ENCODE results near the gene NCKAP5. TPM values are rescaled to one million over a fixed set of nuclear protein-coding genes. Genes with fewer than 3 reads are reported as not detected.

Gene NCKAP5
- total and polyA plus RNA-seq, 2 experiments from 2014 or later = 2.2 to 5.5 TPM

GRCh38 chr2:133317178-133317577 is 251.1 kb downstream of the NCKAP5 start:
- Histone ChIP-seq H4K20me1 (ENCODE audit: insufficient read depth, poor library complexity, severe bottlenecking) (no peaks in the 10 kb centered on the region), H2AFZ (no peak overlapping the region), H3K27me3 (no peaks in the 10 kb centered on the region), H3K9me2 (replicated peaks; ENCODE audit: insufficient read depth) (no peaks in the 10 kb centered on the region), H3K4me1 (ENCODE audit: insufficient read depth) (no peaks in the 10 kb centered on the region), H3K27ac (no peak overlapping the region), H3K36me3 (replicated peaks; ENCODE audit: insufficient read depth, low read depth) (no peaks in the 10 kb centered on the region), H3K79me2 (no peaks in the 10 kb centered on the region), H3K9me3 (ENCODE audit: low read depth) (no peaks in the 10 kb centered on the region), H3K4me3 (no peak overlapping the region), H3K4me2 (no peak overlapping the region)
- no peak for TF ChIP-seq CTCF (IDR thresholded peaks at IDR 0.05; ENCODE audit: poor library complexity)
- TF ChIP-seq EZH2phosphoT487 (IDR thresholded peaks at IDR 0.05; ENCODE audit: low read depth, severe bottlenecking, unreplicated experiment) = no peak
- no peak for TF ChIP-seq EZH2 (IDR thresholded peaks at IDR 0.05; ENCODE audit: borderline replicate concordance)
- WGBS (ENCODE audit: low lambda C conversion rate, missing lambda C conversion rate) = 83% methylated on average over 3 of the region's 3 CpGs
- no peak for DNase-seq (ENCODE audit: low spot score)

GRCh38 chr2:133316557-133316956 is 251.7 kb downstream of the NCKAP5 start:
- Histone ChIP-seq H3K9me2 (replicated peaks; ENCODE audit: insufficient read depth) (no peaks in the 10 kb centered on the region), H3K36me3 (replicated peaks; ENCODE audit: insufficient read depth, low read depth) (no peaks in the 10 kb centered on the region), H3K27me3 (no peaks in the 10 kb centered on the region), H3K4me1 (ENCODE audit: insufficient read depth) (no peaks in the 10 kb centered on the region), H3K27ac (no peak overlapping the region), H3K79me2 (no peaks in the 10 kb centered on the region), H2AFZ (no peak overlapping the region), H3K9me3 (ENCODE audit: low read depth) (no peaks in the 10 kb centered on the region), H3K4me2 (no peak overlapping the region), H3K4me3 (no peak overlapping the region), H4K20me1 (ENCODE audit: insufficient read depth, poor library complexity, severe bottlenecking) (no peaks in the 10 kb centered on the region)
- DNase-seq (ENCODE audit: low spot score) = no peak
- TF ChIP-seq CTCF (IDR thresholded peaks at IDR 0.05; ENCODE audit: poor library complexity) (no peak), EZH2 (IDR thresholded peaks at IDR 0.05; ENCODE audit: borderline replicate concordance) (no peak), EZH2phosphoT487 (IDR thresholded peaks at IDR 0.05; ENCODE audit: low read depth, severe bottlenecking, unreplicated experiment) (no peak)
- WGBS (ENCODE audit: low lambda C conversion rate, missing lambda C conversion rate) = 76% methylated on average over 2 of the region's 2 CpGs

- no peaks in the 10 kb centered on the region for H4K20me1 ChIP-seq (ENCODE audit: insufficient read depth, poor library complexity, severe bottlenecking)
- H3K4me1 ChIP-seq (ENCODE audit: insufficient read depth) = no peaks in the 10 kb centered on the region
- 95% methylated on average over 6 of the region's 6 CpGs for WGBS (ENCODE audit: low lambda C conversion rate, missing lambda C conversion rate)
- H3K79me2 ChIP-seq = no peaks in the 10 kb centered on the region
- H3K9me3 ChIP-seq (ENCODE audit: low read depth) = no peaks in the 10 kb centered on the region
- H3K27me3 ChIP-seq = no peaks in the 10 kb centered on the region
- TF ChIP-seq EZH2phosphoT487 (IDR thresholded peaks at IDR 0.05; ENCODE audit: low read depth, severe bottlenecking, unreplicated experiment) (no peak), EZH2 (IDR thresholded peaks at IDR 0.05; ENCODE audit: borderline replicate concordance) (no peak), CTCF (IDR thresholded peaks at IDR 0.05; ENCODE audit: poor library complexity) (no peak)
- no peak overlapping the region for H3K27ac ChIP-seq
- no peak overlapping the region for H3K4me3 ChIP-seq
- no peaks in the 10 kb centered on the region for H3K9me2 ChIP-seq (replicated peaks; ENCODE audit: insufficient read depth)
- no peak overlapping the region for H2AFZ ChIP-seq
- no peaks in the 10 kb centered on the region for H3K36me3 ChIP-seq (replicated peaks; ENCODE audit: insufficient read depth, low read depth)
- H3K4me2 ChIP-seq = no peak overlapping the region
- DNase-seq (ENCODE audit: low spot score) = no peak
These were observed 253.0 kb downstream of the NCKAP5 start for GRCh38 chr2:133315280-133315679.

- Histone ChIP-seq H3K27ac (no peak overlapping the region), H3K9me2 (replicated peaks; ENCODE audit: insufficient read depth) (no peaks in the 10 kb centered on the region), H3K4me1 (ENCODE audit: insufficient read depth) (no peaks in the 10 kb centered on the region), H4K20me1 (ENCODE audit: insufficient read depth, poor library complexity, severe bottlenecking) (no peaks in the 10 kb centered on the region), H3K27me3 (no peaks in the 10 kb centered on the region), H3K79me2 (no peaks in the 10 kb centered on the region), H3K9me3 (ENCODE audit: low read depth) (no peaks in the 10 kb centered on the region), H3K4me2 (no peak overlapping the region), H2AFZ (no peak overlapping the region), H3K4me3 (no peak overlapping the region), H3K36me3 (replicated peaks; ENCODE audit: insufficient read depth, low read depth) (no peaks in the 10 kb centered on the region)
- WGBS (ENCODE audit: low lambda C conversion rate, missing lambda C conversion rate) = 89% methylated on average over 4 of the region's 4 CpGs
- no peak for DNase-seq (ENCODE audit: low spot score)
- TF ChIP-seq CTCF (IDR thresholded peaks at IDR 0.05; ENCODE audit: poor library complexity) (no peak), EZH2 (IDR thresholded peaks at IDR 0.05; ENCODE audit: borderline replicate concordance) (no peak), EZH2phosphoT487 (IDR thresholded peaks at IDR 0.05; ENCODE audit: low read depth, severe bottlenecking, unreplicated experiment) (no peak)
These were observed 253.5 kb downstream of the NCKAP5 start for GRCh38 chr2:133314795-133315194.
